Ectodermal cell (in vitro differentiated cells): ENCODE measurements around the gene RTBDN. TPM values are rescaled to one million over a fixed set of nuclear protein-coding genes. Genes with fewer than 3 reads are reported as not detected.

ENCODE experiments used
- H3K27ac ChIP-seq: 2 replicates; pipeline ENCODE4 v1.7.0; 2013; ENCODE audit warnings: mild to moderate bottlenecking, low read depth, low read length; ENCODE audit not compliant: insufficient read depth, poor library complexity, severe bottlenecking
- H3K27me3 ChIP-seq: 2 replicates; pipeline ENCODE4 v1.7.0; 2013; ENCODE audit warnings: mild to moderate bottlenecking, low read length; ENCODE audit not compliant: insufficient read depth, control insufficient read depth, poor library complexity, severe bottlenecking
- H3K36me3 ChIP-seq: one replicate; pipeline ENCODE4 v1.7.0; 2013; ENCODE audit warnings: low read length; ENCODE audit not compliant: control insufficient read depth, insufficient read depth
- H3K4me1 ChIP-seq: one replicate; pipeline ENCODE4 v1.7.0; 2013; ENCODE audit warnings: low read length; ENCODE audit not compliant: control insufficient read depth, insufficient read depth
- H3K4me3 ChIP-seq: 2 replicates; pipeline ENCODE4 v1.7.0; 2013; ENCODE audit warnings: low read depth, low read length, control low read depth; ENCODE audit not compliant: insufficient read depth
- H3K9me3 ChIP-seq: 2 replicates; pipeline ENCODE4 v1.7.0; 2013; ENCODE audit warnings: mild to moderate bottlenecking, low read length, moderate library complexity; ENCODE audit not compliant: control insufficient read depth
- WGBS, 2 experiments: methylation state at CpG; one replicate each; pipeline ENCODE4 v1.1.7; 2013; ENCODE audit warnings: missing lambda C conversion rate in 2 of 2; 5-methylcytosine and 5-hydroxymethylcytosine counted together
- polyA plus RNA-seq, 4 experiments: library from polyadenylated mRNA; stranded (reverse); fragments of 50-300 nt; gene quantifications; one replicate each; pipeline ENCODE4 v1.2.3, GENCODE V29; 2013

The RTBDN gene
- polyA plus RNA-seq (2013, experiment 1 of 4): not detected
- 0.23 TPM for polyA plus RNA-seq (2013, experiment 2 of 4)
- polyA plus RNA-seq (2013, experiment 3 of 4): not detected
- 0.36 TPM for polyA plus RNA-seq (2013, experiment 4 of 4)

DNA sequence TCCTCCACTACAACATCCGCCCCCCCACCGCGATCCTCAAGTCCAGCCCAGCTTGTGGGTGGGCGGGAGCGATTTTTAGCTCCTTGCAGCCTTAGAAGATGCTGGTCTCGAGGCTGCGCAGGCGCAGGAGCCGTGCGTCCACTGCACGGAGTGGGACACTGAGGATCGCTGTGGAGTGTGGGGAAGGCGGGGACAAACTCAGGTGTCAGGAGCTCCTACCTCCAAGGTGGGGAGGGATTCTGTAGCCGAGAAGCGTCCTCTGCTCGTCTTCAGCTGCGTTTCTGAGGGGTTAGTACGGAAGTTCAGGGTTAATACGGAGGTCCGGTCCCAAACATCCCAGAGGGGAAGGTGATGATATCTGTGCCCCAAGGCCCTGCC, at the start of gene RTBDN:
RTBDN (minus strand) TSS at position 14 of the 378 bp plus-strand sequence. CDS start 4,600 bp downstream, outside the sequence.
- no peak within 1 kb of the TSS for H3K27ac ChIP-seq
- WGBS, 2 experiments: 10 to 15% methylated on average over 20 of the region's 20 CpGs
- H3K4me1 ChIP-seq: peaks cover 10% of the 10 kb centered on the region
- H3K4me3 ChIP-seq: peak within 1 kb of the TSS; percentile 49
- no peaks in the 10 kb centered on the region for H3K36me3 ChIP-seq
- H3K9me3 ChIP-seq: no peaks in the 10 kb centered on the region
- H3K27me3 ChIP-seq: peaks cover 97% of the 10 kb centered on the region

- WGBS, 2 experiments: 90 to 92% methylated on average over 3 of the region's 3 CpGs
Observed at GRCh38 chr19:12882589-12882988, 48.2 kb upstream of the RTBDN start.

DNA sequence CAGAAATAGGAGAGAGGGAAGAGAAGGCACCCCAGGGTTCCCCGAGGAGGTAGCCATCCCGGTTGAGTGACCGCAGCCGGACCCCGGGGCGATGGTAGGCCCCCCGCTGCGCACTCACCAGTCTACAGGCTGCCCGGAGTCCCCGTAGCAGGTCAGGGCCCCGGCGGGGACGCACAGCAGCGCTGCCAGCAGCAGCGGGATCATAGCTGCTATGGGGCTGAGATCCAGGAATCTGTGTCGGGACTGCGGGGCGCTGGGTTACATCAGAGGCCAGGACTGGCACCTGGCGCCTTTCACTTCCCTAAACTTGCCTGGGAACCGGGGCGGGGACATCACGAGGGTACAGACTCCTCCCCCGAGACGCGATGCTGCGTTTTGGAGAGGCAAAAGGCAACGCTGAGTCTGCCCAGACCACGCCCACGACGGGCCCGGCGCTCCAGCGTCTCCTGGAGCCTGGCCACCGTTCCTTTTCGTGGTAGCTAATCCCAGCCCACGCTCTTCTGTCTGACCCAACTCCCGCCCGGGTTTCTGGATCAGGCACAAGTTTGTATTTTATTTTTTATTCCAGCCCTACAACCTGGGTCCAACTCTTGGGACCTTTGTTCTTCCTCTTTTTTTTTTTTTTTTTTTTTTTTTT, 46.9 kb upstream of the RTBDN start, which contains the start of gene DNASE2:
DNASE2 (minus strand) TSS at position 278 of the 637 bp plus-strand sequence; CDS start at position 204, 74 bp downstream.
- Histone ChIP-seq H3K27me3 (peaks cover 56% of the 10 kb centered on the region), H3K27ac (peak within 1 kb of the TSS; percentile 28), H3K4me1 (peaks cover 5% of the 10 kb centered on the region), H3K4me3 (peak within 1 kb of the TSS; percentile 75), H3K36me3 (no peaks in the 10 kb centered on the region), H3K9me3 (no peaks in the 10 kb centered on the region)
- WGBS, 2 experiments: 0% methylated on average over 38 of the region's 38 CpGs

More at GRCh38 chr19:12882589-12882988, 48.2 kb upstream of the RTBDN start:
- no peak overlapping the region for H3K4me3 ChIP-seq
- H3K36me3 ChIP-seq: no peaks in the 10 kb centered on the region
- peaks cover 5% of the 10 kb centered on the region for H3K4me1 ChIP-seq
- H3K27me3 ChIP-seq: peaks cover 69% of the 10 kb centered on the region
- no peak overlapping the region for H3K27ac ChIP-seq
- H3K9me3 ChIP-seq: no peaks in the 10 kb centered on the region

GRCh38 chr19:12880551-12881171, 46.3 kb upstream of the RTBDN start:
- WGBS, 2 experiments: 14 to 16% methylated on average over 29 of the region's 29 CpGs
- Histone ChIP-seq H3K27me3 (peaks cover 50% of the 10 kb centered on the region), H3K9me3 (no peaks in the 10 kb centered on the region), H3K36me3 (no peaks in the 10 kb centered on the region), H3K4me3 (peak overlapping the region; percentile 75), H3K4me1 (peaks cover 5% of the 10 kb centered on the region), H3K27ac (peak overlapping the region; percentile 28)

DNA sequence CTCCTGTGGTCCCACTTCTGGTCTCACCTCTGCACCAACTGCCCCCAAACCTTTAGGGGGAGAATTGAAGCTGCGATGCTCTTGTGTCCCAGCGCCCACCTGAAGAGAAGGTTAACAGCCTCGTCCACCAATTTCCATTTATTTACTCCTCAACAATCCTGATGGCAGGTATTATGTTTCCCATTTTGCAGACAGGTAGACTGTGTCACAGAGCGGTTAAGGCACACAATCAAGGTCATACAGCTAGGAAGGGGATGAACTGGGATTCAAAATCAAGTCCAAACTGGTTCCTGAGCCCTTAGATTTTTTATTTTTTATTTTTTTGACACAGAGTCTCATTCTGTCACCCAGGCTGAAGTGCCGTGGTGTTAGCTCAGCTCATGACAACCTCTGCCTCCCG, 40.7 kb upstream of the RTBDN start:
- WGBS, 2 experiments: 88 to 90% methylated on average over 6 of the region's 6 CpGs

GRCh38 chr19:12873891-12874745, 39.7 kb upstream of the RTBDN start:
- WGBS, 2 experiments: 96% methylated on average over 86 of the region's 86 CpGs
- H3K36me3 ChIP-seq: peaks cover 4% of the 10 kb centered on the region
- no peaks in the 10 kb centered on the region for H3K4me1 ChIP-seq
- no peak overlapping the region for H3K4me3 ChIP-seq
- no peaks in the 10 kb centered on the region for H3K9me3 ChIP-seq
- H3K27me3 ChIP-seq: no peaks in the 10 kb centered on the region
- H3K27ac ChIP-seq: no peak overlapping the region

More for the DNA sequence above, 40.7 kb upstream of the RTBDN start:
- H3K4me1 ChIP-seq: no peaks in the 10 kb centered on the region
- peaks cover 4% of the 10 kb centered on the region for H3K36me3 ChIP-seq
- no peaks in the 10 kb centered on the region for H3K9me3 ChIP-seq
- no peak overlapping the region for H3K4me3 ChIP-seq
- no peaks in the 10 kb centered on the region for H3K27me3 ChIP-seq
- no peak overlapping the region for H3K27ac ChIP-seq

DNA sequence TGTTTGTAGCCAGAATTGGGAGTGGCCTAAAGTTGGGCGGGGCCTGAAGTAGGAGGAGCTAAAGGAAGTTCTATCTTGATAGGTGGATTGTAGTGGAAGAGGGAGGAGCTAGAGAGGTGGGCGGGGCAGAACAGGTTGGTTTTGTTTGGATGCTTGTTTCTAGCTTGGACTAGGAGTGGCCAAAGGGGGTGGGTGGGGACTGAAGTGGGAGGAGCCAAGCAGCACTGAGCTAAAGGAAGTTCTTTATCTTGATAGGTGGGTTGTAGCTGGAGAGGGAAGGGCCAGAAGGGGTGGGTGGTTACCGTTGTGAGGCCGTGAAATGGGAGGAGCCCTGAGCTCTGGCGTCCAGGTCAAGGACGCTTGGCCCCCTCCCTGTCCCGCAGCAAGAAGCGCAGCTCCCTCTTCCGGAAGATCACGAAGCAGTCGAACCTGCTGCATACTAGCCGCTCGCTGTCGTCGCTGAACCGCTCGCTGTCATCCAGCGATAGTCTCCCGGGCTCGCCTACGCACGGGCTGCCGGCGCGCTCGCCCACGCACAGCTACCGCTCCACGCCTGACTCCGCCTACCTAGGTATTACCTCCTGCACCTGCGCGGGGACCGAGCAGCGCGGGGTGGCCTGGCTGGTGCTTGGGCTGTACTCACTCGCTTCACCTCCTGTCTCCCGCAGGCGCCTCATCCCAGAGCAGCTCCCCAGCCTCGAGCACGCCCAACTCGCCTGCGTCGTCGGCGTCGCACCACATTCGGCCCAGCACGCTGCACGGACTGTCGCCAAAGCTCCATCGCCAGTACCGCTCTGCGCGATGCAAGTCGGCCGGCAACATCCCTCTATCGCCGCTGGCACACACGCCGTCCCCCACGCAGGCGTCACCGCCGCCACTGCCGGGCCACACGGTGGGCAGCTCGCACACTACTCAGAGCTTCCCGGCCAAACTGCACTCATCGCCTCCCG, 38.8 kb upstream of the RTBDN start:
- no peaks in the 10 kb centered on the region for H3K9me3 ChIP-seq
- H3K4me3 ChIP-seq: no peak overlapping the region
- WGBS, 2 experiments: 94 to 95% methylated on average over 70 of the region's 70 CpGs
- H3K36me3 ChIP-seq: peaks cover 4% of the 10 kb centered on the region
- no peak overlapping the region for H3K27ac ChIP-seq
- H3K27me3 ChIP-seq: no peaks in the 10 kb centered on the region
- no peaks in the 10 kb centered on the region for H3K4me1 ChIP-seq

- no peaks in the 10 kb centered on the region for H3K4me1 ChIP-seq
- H3K4me3 ChIP-seq: no peak overlapping the region
- H3K27me3 ChIP-seq: no peaks in the 10 kb centered on the region
- H3K27ac ChIP-seq: no peak overlapping the region
- H3K9me3 ChIP-seq: no peaks in the 10 kb centered on the region
- WGBS, 2 experiments: 95 to 97% methylated on average over 5 of the region's 5 CpGs
- peaks cover 4% of the 10 kb centered on the region for H3K36me3 ChIP-seq
Observed at GRCh38 chr19:12872255-12872654, 37.9 kb upstream of the RTBDN start.

- H3K27me3 ChIP-seq: no peaks in the 10 kb centered on the region
- WGBS, 2 experiments: 91 to 96% methylated on average over 3 of the region's 3 CpGs
- no peak overlapping the region for H3K4me3 ChIP-seq
- H3K9me3 ChIP-seq: no peaks in the 10 kb centered on the region
- peaks cover 4% of the 10 kb centered on the region for H3K36me3 ChIP-seq
- H3K27ac ChIP-seq: no peak overlapping the region
- H3K4me1 ChIP-seq: no peaks in the 10 kb centered on the region
Observed at GRCh38 chr19:12871681-12872080, 37.3 kb upstream of the RTBDN start.
